Left lobe of liver (tissue), 2 donors: Measurements from ENCODE around the gene S100A6. TPM values are rescaled to one million over a fixed set of nuclear protein-coding genes. Genes with fewer than 3 reads are reported as not detected.
"Not testable (repeated sequence)": the region's sequence is repeated elsewhere in the genome, so short reads cannot be mapped to it uniquely, and the experiment has no call there.

Experiments used
- ATAC-seq: fragments of 200-7000 bp; cut with Tn5 transposase; one replicate; pipeline ENCODE4 v1.9.1; 2020; ENCODE audit warnings: mild to moderate bottlenecking, moderate library complexity
- DNase-seq: peaks from one replicate; pipeline ENCODE4 v3.0.0-alpha.2; 2020; ENCODE audit warnings: low spot score
- total RNA-seq: library from RNA; stranded (reverse); gene quantifications from one replicate; pipeline ENCODE4 v1.2.1, GENCODE V29; 2021
- donor health status: DM: no; HTN: no; CAD: no; lungs with moderate emphysema.
- donor health status: DM: no; HTN: yes; CAD: no.

Gene S100A6
- total RNA-seq, 1 donor from 2014 or later = 13.9 TPM

GRCh38 chr1:153565529-153566374 lies 30.0 kb upstream of the S100A6 start, which contains the start of gene S100A2:
Gene S100A2 (minus strand): TSS chr1:153565844. CDS start chr1:153563877, 1,967 bp downstream.
- peak; percentile 3 for ATAC-seq
- DNase-seq = no peak

GRCh38 chr1:153563991-153564390 lies 28.2 kb upstream of the S100A6 start:
- ATAC-seq = no peak
- DNase-seq = no peak

DNA sequence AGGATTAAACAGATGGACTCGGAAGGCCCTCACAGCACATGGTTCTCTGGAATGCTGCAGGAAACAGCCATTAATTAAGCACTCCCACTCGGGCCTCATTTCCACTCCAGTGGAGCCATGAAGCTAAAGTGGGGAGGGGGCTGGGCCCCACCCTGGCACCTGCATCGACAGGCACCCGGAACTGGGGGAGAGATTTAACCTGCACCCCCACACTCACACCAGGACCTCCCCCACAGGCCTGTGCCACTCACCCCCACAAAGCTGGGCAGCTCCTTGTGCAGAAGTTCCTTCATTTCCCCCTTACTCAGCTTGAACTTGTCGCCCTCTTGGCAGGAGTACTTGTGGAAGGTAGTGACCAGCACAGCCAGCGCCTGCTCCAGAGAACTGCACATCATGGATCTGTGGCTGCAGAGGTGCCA lies 27.7 kb upstream of the S100A6 start:
- ATAC-seq = no peak

DNA sequence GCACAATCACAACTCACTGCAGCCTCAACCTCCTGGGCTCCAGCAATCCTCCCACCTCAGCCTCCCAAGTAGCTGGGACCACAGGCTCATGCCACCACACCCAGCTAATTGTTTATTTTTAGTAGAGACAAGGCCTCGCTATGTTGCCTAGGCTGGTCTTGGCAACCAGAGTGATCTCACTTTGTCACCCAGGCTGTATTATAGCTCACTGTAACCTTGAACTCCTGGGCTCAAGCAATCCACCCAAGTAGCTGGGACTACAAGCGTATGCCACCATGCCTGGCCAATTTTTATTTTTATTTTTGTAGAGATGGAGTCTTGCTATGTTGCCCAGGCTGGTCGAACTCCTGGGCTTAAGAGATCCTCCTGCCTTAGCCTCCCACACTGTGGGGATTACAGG lies 26.2 kb upstream of the S100A6 start:
- not testable (repeated sequence) for DNase-seq

More for the DNA sequence above, 27.7 kb upstream of the S100A6 start:
- DNase-seq = no peak

DNA sequence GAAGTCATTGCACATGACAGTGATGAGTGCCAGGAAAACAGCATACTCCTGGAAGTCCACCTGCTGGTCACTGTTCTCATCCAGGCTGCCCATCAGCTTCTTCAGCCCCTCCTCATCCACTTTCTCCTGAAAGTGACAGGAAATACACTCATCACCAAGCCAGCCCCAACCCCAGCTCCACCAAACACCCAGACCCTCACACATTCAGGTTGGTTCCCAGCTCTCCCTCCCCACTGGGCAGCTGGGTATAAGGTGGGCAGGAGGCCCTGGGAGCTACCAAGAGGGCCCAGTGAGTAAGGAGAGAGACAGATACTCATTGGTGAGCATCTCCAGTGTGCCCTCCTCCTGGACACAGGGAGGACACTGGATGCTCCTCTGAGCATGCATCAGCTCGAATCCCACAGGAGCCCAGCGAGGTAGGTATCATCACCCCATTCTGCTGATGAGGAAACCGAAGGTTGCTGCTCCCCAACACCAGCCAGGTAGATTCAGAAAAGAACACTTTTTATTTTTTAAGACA lies 25.7 kb upstream of the S100A6 start:
- DNase-seq = no peak
- no peak for ATAC-seq

More for the DNA sequence above, 26.2 kb upstream of the S100A6 start:
- not testable (repeated sequence) for ATAC-seq

GRCh38 chr1:153560771-153561465 lies 25.1 kb upstream of the S100A6 start:
- no peak for ATAC-seq

DNA sequence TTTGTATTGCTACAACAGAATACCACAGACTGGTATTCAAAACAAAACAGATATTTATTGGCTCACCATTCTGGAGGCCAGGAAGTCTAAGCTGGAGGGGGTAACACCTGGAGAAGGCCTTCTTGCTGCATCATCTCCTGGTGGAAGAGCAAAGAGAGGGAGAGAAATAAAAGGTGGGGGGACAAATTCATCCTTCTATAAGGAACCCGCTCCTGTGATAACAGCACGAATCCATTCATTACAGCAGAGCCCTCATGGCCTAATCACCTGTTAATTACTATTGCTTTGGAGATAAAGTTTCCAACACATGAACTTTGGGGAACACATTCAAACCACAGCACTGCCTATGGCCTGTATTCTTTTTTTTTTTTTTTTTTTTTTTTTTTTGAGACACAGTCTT lies 24.4 kb upstream of the S100A6 start:
- ATAC-seq (no peak), DNase-seq (no peak)

More at GRCh38 chr1:153560771-153561465, 25.1 kb upstream of the S100A6 start:
- no peak for DNase-seq

GRCh38 chr1:153557877-153558276 lies 22.1 kb upstream of the S100A6 start:
- ATAC-seq (no peak), DNase-seq (no peak)

GRCh38 chr1:153556348-153556747 lies 20.6 kb upstream of the S100A6 start:
- ATAC-seq (no peak), DNase-seq (no peak)

GRCh38 chr1:153553830-153554541 lies 18.2 kb upstream of the S100A6 start:
- DNase-seq (no peak), ATAC-seq (no peak)

DNA sequence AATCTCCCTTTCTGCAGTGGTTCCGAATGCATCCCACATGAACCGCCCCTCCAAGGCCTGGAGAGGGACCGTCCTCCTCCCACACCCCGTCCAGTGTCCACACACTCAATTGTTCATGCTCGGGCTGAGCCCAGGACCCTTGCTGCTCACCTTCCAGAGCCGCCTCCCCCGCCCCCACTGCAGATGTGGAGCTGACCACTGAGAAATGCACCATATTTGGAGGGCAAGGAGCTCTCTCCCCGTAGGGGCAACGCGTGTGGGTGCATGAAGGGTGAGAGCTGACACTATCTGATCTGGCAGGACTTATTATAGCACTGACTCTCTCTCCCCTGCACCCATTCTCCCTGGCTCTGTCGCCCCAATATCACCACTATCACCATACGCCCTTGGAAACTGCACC lies 17.3 kb upstream of the S100A6 start:
- no peak for DNase-seq
- no peak for ATAC-seq

DNA sequence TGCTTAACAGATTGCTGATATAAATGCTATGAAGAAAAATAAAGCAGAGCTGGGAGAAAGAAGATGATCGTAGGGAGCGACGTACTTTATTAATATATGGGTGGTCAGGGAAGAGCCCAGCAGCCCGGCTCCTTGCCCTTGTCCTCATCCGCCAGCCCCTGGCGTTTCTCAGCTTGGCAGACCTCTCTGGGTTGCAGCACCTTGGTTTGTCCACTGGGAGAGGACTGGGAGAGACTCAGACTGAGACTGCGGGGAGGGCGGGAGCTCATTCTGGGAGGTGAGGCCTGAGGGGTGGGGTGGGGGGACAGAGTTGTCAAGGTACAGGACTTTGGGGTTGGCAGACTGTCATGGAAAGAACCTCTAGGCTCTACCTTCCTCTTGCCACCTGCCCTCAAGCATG lies 16.5 kb upstream of the S100A6 start:
- DNase-seq (no peak), ATAC-seq (no peak)

- DNase-seq (no peak), ATAC-seq (no peak)
Observed at GRCh38 chr1:153550827-153551500, 15.2 kb upstream of the S100A6 start.

GRCh38 chr1:153550398-153550758 lies 14.6 kb upstream of the S100A6 start:
- no peak for ATAC-seq
- DNase-seq = no peak

DNA sequence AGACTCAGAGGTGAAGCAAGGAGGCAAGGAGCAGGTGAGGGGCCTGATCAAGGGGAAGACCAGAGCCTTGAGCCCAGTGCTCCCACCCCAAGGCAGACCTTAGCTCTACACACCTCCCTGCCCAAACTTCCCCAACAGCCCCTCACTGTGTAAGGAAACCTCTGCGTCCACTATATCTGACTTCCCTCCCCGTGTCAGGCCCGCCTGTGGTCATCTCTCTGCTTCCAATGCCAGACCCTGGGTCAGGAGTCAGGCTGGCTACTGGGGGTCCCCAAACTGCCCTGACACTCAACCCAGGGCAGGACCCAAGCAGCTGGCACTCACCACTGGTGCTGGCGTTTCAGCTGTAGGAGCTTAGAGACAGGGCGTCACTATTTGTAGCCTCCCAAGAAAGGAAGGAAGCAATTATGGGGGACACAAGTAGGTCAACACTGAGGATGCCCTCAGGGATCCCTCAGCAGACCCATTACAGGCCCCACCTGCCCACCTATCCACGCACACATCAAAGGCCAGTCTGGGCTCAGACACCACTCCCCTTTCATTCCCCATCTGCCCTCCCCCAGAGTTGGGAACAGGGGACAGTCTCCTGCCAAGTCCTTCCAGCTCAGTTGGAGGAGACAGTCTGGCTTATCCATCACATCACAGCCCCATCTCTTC lies 14.1 kb upstream of the S100A6 start:
- no peak for ATAC-seq
- no peak for DNase-seq

GRCh38 chr1:153548722-153549688 lies 13.2 kb upstream of the S100A6 start, which contains the start of gene S100A3:
Gene S100A3 (minus strand): TSS chr1:153549258. CDS start chr1:153548485, 773 bp downstream.
- no peak for DNase-seq
- ATAC-seq = no peak

GRCh38 chr1:153547560-153548551 lies 12.1 kb upstream of the S100A6 start:
- no peak for DNase-seq
- ATAC-seq = no peak
